ENCODE results near the gene LIMS2. TPM values are rescaled to one million over a fixed set of nuclear protein-coding genes. Genes with fewer than 3 reads are reported as not detected.

The LIMS2 gene
- total RNA-seq, 1 donor from 2014 or later: 44.2 TPM

- H3K4me3 ChIP-seq: no peak overlapping the region
- DNase-seq (ENCODE audit: extremely low spot score in 2 of 2): no peak
- no peaks in the 10 kb centered on the region for H3K4me1 ChIP-seq
- no peak overlapping the region for H3K27ac ChIP-seq
- intact Hi-C loops (cut with DNase I): no loop called here
- H3K36me3 ChIP-seq: no peaks in the 10 kb centered on the region
- H3K9me3 ChIP-seq: peaks cover 5% of the 10 kb centered on the region
- TF ChIP-seq POLR2AphosphoS5 (IDR thresholded peaks at IDR 0.05; ENCODE audit: insufficient read depth in 1 of 2, low read depth in 1 of 2) (no peak), POLR2A (IDR thresholded peaks at IDR 0.05) (no peak), CTCF (IDR thresholded peaks at IDR 0.05) (no peak)
- no peaks in the 10 kb centered on the region for H3K27me3 ChIP-seq
Observed at GRCh38 chr2:127612111-127612822, 63.1 kb downstream of the LIMS2 start.

GRCh38 chr2:127611076-127611925 is 64.0 kb downstream of the LIMS2 start:
- Histone ChIP-seq H3K4me1 (no peaks in the 10 kb centered on the region), H3K9me3 (peaks cover 5% of the 10 kb centered on the region), H3K27me3 (no peaks in the 10 kb centered on the region), H3K36me3 (no peaks in the 10 kb centered on the region), H3K27ac (no peak overlapping the region), H3K4me3 (no peak overlapping the region)
- TF ChIP-seq CTCF (IDR thresholded peaks at IDR 0.05): no peak
- intact Hi-C loops (cut with DNase I): no loop called here
- DNase-seq (ENCODE audit: extremely low spot score in 2 of 2): no peak

GRCh38 chr2:127610561-127610960 is 64.8 kb downstream of the LIMS2 start:
- no peaks in the 10 kb centered on the region for H3K4me1 ChIP-seq
- no peak overlapping the region for H3K27ac ChIP-seq
- no peaks in the 10 kb centered on the region for H3K36me3 ChIP-seq
- no peak for DNase-seq (ENCODE audit: extremely low spot score in 2 of 2)
- H3K9me3 ChIP-seq: peaks cover 5% of the 10 kb centered on the region
- TF ChIP-seq CTCF (IDR thresholded peaks at IDR 0.05): no peak
- no peak for TF ChIP-seq POLR2AphosphoS5 (IDR thresholded peaks at IDR 0.05; ENCODE audit: insufficient read depth in 1 of 2, low read depth in 1 of 2)
- no peak for TF ChIP-seq POLR2A (IDR thresholded peaks at IDR 0.05)
- intact Hi-C loops (cut with DNase I): no loop called here
- no peaks in the 10 kb centered on the region for H3K27me3 ChIP-seq
- H3K4me3 ChIP-seq: no peak overlapping the region

- Histone ChIP-seq H3K27me3 (no peaks in the 10 kb centered on the region), H3K36me3 (no peaks in the 10 kb centered on the region), H3K4me3 (no peak overlapping the region), H3K27ac (no peak overlapping the region), H3K4me1 (no peaks in the 10 kb centered on the region), H3K9me3 (peaks cover 5% of the 10 kb centered on the region)
- TF ChIP-seq POLR2AphosphoS5 (IDR thresholded peaks at IDR 0.05; ENCODE audit: insufficient read depth in 1 of 2, low read depth in 1 of 2) (no peak), POLR2A (IDR thresholded peaks at IDR 0.05) (no peak), CTCF (IDR thresholded peaks at IDR 0.05) (no peak)
- intact Hi-C loops (cut with DNase I): loop anchor here (10.0 kb wide), 1 partner anchor 1615 kb away; no protein-coding TSS in a partner anchor
- no peak for DNase-seq (ENCODE audit: extremely low spot score in 2 of 2)
Observed at GRCh38 chr2:127609818-127610217, 65.5 kb downstream of the LIMS2 start.
